SK-N-SH (cell line): Measurements from ENCODE around the gene AKTIP. TPM values are rescaled to one million over a fixed set of nuclear protein-coding genes. Genes with fewer than 3 reads are reported as not detected.

ENCODE experiments used
- CTCF ChIA-PET: fragments of 300-600, 350-600 bp; formaldehyde crosslinking; extraction: SDS; loops from one replicate; lab custom pipeline; 2021; lab: Yijun Ruan, JAX
- POLR2A ChIA-PET: fragments of 350-600 bp; sonication (Branson Sonifier 250); formaldehyde crosslinking; extraction: SDS; loops from one replicate; lab custom pipeline; 2020; ENCODE audit warnings: antibody characterized with exemption, inconsistent platforms; lab: Yijun Ruan, JAX
- DNase-seq: peaks from one replicate; pipeline ENCODE4 v3.0.0; 2012
- H2AFZ ChIP-seq: fragments of 200-600 bp; sonication (generic); 2 replicates; pipeline ENCODE4 v1.8.1; 2016; ENCODE audit warnings: antibody characterized with exemption, mild to moderate bottlenecking, low read depth
- H3F3A ChIP-seq: fragments of 200-600 bp; sonication (generic); replicated peaks from 2 replicates; pipeline ENCODE3; 2016; ENCODE audit warnings: antibody characterized with exemption, mild to moderate bottlenecking; ENCODE audit not compliant: insufficient read depth
- H3K27ac ChIP-seq, 2 experiments: fragments of 200-500 bp in 1 of 2; fragments of 200-600 bp in 1 of 2; sonication (Bioruptor generic) in 1 of 2; sonication (generic), shearing (Covaris generic) in 1 of 2; 2 replicates each; pipeline versions ENCODE4 v1.5.1 to v1.6.1; 2014 to 2016; ENCODE audit warnings: low read depth in 2 of 2, inconsistent platforms in 1 of 2, low read length in 1 of 2, mild to moderate bottlenecking in 1 of 2, mixed read lengths in 1 of 2
- H3K27me3 ChIP-seq: fragments of 200-600 bp; sonication (generic), shearing (Covaris generic); 2 replicates; pipeline ENCODE4 v1.6.1; 2016; ENCODE audit warnings: mixed run types; ENCODE audit not compliant: insufficient read depth
- H3K36me3 ChIP-seq, 2 experiments: fragments of 200-500 bp in 1 of 2; fragments of 200-600 bp in 1 of 2; sonication (Bioruptor generic) in 1 of 2; sonication (generic) in 1 of 2; replicated peaks in 1 of 2; 2 replicates each; pipeline versions ENCODE3 to v1.5.1; 2014 to 2016; ENCODE audit warnings: low read length in 1 of 2, mild to moderate bottlenecking in 1 of 2; ENCODE audit not compliant: insufficient read depth in 2 of 2, control insufficient read depth in 1 of 2
- H3K4me1 ChIP-seq, 2 experiments: fragments of 200-500 bp in 1 of 2; fragments of 200-600 bp in 1 of 2; sonication (Bioruptor generic) in 1 of 2; sonication (generic), shearing (Covaris generic) in 1 of 2; 2 replicates each; pipeline versions ENCODE4 v1.5.1 to v1.6.1; 2014 to 2016; ENCODE audit warnings: low read depth in 1 of 2, low read length in 1 of 2, mixed run types in 1 of 2; ENCODE audit not compliant: insufficient read depth in 2 of 2, control insufficient read depth in 1 of 2
- H3K4me2 ChIP-seq: fragments of 200-600 bp; sonication (generic), shearing (Covaris generic); 2 replicates; pipeline ENCODE4 v1.6.1; 2017; ENCODE audit warnings: mixed run types
- H3K4me3 ChIP-seq, 2 experiments: fragments of 200-500 bp in 1 of 2; fragments of 200-600 bp in 1 of 2; sonication (Bioruptor generic) in 1 of 2; sonication (generic), shearing (Covaris generic) in 1 of 2; 2 replicates each; pipeline versions ENCODE4 v1.5.1 to v1.8.1; 2014 to 2016; ENCODE audit warnings: low read depth in 2 of 2, inconsistent platforms in 1 of 2, low read length in 1 of 2, mild to moderate bottlenecking in 1 of 2, mixed read lengths in 1 of 2, moderate library complexity in 1 of 2
- H3K79me2 ChIP-seq: fragments of 200-600 bp; sonication (generic); 2 replicates; pipeline ENCODE4 v1.8.1; 2017; ENCODE audit warnings: mild to moderate bottlenecking; ENCODE audit not compliant: insufficient read depth
- H3K9ac ChIP-seq: fragments of 200-600 bp; sonication (generic); 2 replicates; pipeline ENCODE4 v1.6.1; 2017; ENCODE audit warnings: mixed run types
- H3K9me2 ChIP-seq: fragments of 200-600 bp; sonication (generic); 2 replicates; pipeline ENCODE4 v1.6.1; 2017; ENCODE audit warnings: mixed run types
- H3K9me3 ChIP-seq: fragments of 200-600 bp; sonication (generic); 2 replicates; pipeline ENCODE4 v1.6.1; 2017; ENCODE audit warnings: mixed run types, mild to moderate bottlenecking, moderate library complexity
- H4K20me1 ChIP-seq: fragments of 200-600 bp; sonication (generic); 2 replicates; pipeline ENCODE4 v1.6.1; 2017; ENCODE audit warnings: mild to moderate bottlenecking, mixed run types; ENCODE audit not compliant: insufficient read depth
- CTCF ChIP-seq: fragments of 200-600 bp; sonication (generic); IDR thresholded peaks from 2 replicates; pipeline ENCODE4 v1.6.1; 2017; ENCODE audit warnings: antibody characterized with exemption, mild to moderate bottlenecking, moderate library complexity
- ELF1 ChIP-seq: IDR thresholded peaks from 2 replicates; pipeline ENCODE4 v1.4.0; 2012
- EZH2phosphoT487 ChIP-seq: fragments of 200-600 bp; sonication (generic); IDR thresholded peaks from 2 replicates; pipeline ENCODE4 v1.6.1; 2017; ENCODE audit warnings: low read depth, mixed run types, mild to moderate bottlenecking, antibody characterized with exemption, moderate library complexity, borderline replicate concordance
- FOSL2 ChIP-seq: IDR thresholded peaks from 2 replicates; pipeline ENCODE4 v1.4.0; 2012; ENCODE audit warnings: low read depth, mild to moderate bottlenecking, moderate library complexity, borderline replicate concordance
- GATA2 ChIP-seq: sonication (generic); formaldehyde crosslinking; IDR thresholded peaks from 2 replicates; pipeline ENCODE4 v1.5.0; 2020; ENCODE audit warnings: mild to moderate bottlenecking, missing genetic modification reagents
- IRF3 ChIP-seq: fragments of 150-350 bp; IDR thresholded peaks from 2 replicates; pipeline ENCODE4 v1.6.1; 2016; ENCODE audit warnings: mild to moderate bottlenecking, low read depth, low read length
- JUND ChIP-seq: IDR thresholded peaks from 2 replicates; pipeline ENCODE4 v1.4.0; 2012
- MAX ChIP-seq: IDR thresholded peaks from 2 replicates; pipeline ENCODE4 v1.4.0; 2012; ENCODE audit warnings: low read depth
- MEF2A ChIP-seq: IDR thresholded peaks from 2 replicates; pipeline ENCODE4 v1.4.0; 2012; ENCODE audit warnings: low read depth, borderline replicate concordance
- MXI1 ChIP-seq: IDR thresholded peaks from 2 replicates; pipeline ENCODE4 v1.6.1; 2012; ENCODE audit warnings: mild to moderate bottlenecking, low read depth, low read length, improper control_type of control experiment
- NRF1 ChIP-seq: IDR thresholded peaks from 2 replicates; pipeline ENCODE4 v1.6.1; 2012; ENCODE audit warnings: low read depth, mild to moderate bottlenecking, low read length
- PBX3 ChIP-seq: IDR thresholded peaks from 2 replicates; pipeline ENCODE4; 2012
- RAD21 ChIP-seq: IDR thresholded peaks from 2 replicates; pipeline ENCODE4 v1.6.1; 2012; ENCODE audit warnings: mild to moderate bottlenecking, low read length
- RCOR1 ChIP-seq: fragments of 150-350 bp; IDR thresholded peaks from 2 replicates; pipeline ENCODE4 v1.6.1; 2017; ENCODE audit warnings: antibody characterized with exemption, low read length
- RXRA ChIP-seq: IDR thresholded peaks from 2 replicates; pipeline ENCODE4 v1.4.0; 2012; ENCODE audit warnings: low read depth, mild to moderate bottlenecking, borderline replicate concordance
- SIN3A ChIP-seq: IDR thresholded peaks from 2 replicates; pipeline ENCODE4 v1.6.1; 2012; ENCODE audit warnings: low read depth, mild to moderate bottlenecking, low read length, moderate library complexity, borderline replicate concordance
- SMC3 ChIP-seq: IDR thresholded peaks from 2 replicates; pipeline ENCODE4 v1.6.1; 2012; ENCODE audit warnings: low read depth, low read length, improper control_type of control experiment
- YY1 ChIP-seq: IDR thresholded peaks from 2 replicates; pipeline ENCODE4 v1.4.0; 2012; ENCODE audit warnings: low read depth, mild to moderate bottlenecking
- WGBS: methylation state at CpG from one replicate; pipeline ENCODE4 v1.1.6; 2017; ENCODE audit warnings: low lambda C conversion rate; 5-methylcytosine and 5-hydroxymethylcytosine counted together
- polyA plus RNA-seq, 3 experiments: library from polyadenylated mRNA; depleted of rRNA; stranded (reverse); fragments of >200 nt; gene quantifications; 2 replicates each; pipeline ENCODE4 v1.2.3, GENCODE V29; 2012
- TF ChIP-seq, protein P1 (sequence below): fragments of 150-350 bp; IDR thresholded peaks from 2 replicates; pipeline ENCODE4 v1.6.1; 2017; ENCODE audit warnings: antibody characterized with exemption, low read length, low read depth, borderline replicate concordance

The AKTIP gene
- polyA plus RNA-seq, 1 of the 3 experiments (the other 2 are of a cell fraction), result 21.0 TPM

DNA sequence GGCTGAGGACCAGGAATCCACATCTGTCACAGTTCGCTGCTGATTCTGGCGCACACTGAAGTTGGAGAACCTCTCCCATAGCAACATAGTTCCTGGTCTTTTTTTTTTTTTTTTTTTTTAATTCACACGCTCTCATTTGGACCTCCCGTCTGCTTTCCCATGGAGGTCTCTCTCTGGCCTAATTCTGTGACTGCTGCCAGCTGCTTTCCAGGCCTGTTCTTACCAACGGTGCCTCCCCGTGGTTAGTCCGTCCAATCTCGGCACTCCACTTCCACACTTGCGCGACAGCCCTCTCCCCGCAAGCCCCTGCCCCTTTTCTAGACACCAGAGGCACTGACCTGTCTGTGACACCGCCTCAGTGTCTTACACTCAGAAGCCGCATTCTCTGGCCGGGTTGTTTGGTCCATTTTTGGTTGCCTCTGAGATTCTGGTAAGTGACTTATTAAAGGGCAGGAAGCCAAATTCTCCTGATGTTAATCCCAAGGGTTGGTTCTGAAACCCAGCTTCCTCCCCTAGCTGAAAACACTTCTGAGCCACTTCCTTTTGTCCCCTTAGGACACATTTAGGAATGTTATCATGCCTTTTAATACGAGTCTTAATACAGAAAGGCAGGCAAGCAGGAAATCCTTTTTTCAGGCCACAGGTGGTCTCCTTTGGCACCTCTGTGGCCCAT, 1.1 kb upstream of the AKTIP start:
- CTCF ChIA-PET, result interaction anchor here (1.0 to 1.3 kb wide), 2 partner anchors 148 to 374 kb away, joined by 3 read pairs; no protein-coding TSS in a partner anchor
- H2AFZ ChIP-seq, result peak overlapping the region; percentile 76
- H3K4me1 ChIP-seq, result peaks cover 7 to 23% of the 10 kb centered on the region in 2 experiments
- DNase-seq, result peak; percentile 49
- H3K4me3 ChIP-seq, result peak overlapping the region; percentile 62 to 67
- 16% methylated on average over 15 of the region's 15 CpGs for WGBS
- H3K27ac ChIP-seq, result peak overlapping the region; percentile 81 to 98
- H4K20me1 ChIP-seq, result no peaks in the 10 kb centered on the region
- H3K9me2 ChIP-seq, result no peaks in the 10 kb centered on the region
- TF ChIP-seq SMC3 (no peak), YY1 (no peak), SIN3A (no peak), ELF1 (no peak), MXI1 (no peak), IRF3 (no peak), RCOR1 (no peak), CTCF (no peak), JUND (no peak), NRF1 (no peak), PBX3 (no peak), EZH2phosphoT487 (no peak), RXRA (no peak), GATA2 (CRISPR knock-in tag) (no peak), MEF2A (no peak), MAX (no peak), FOSL2 (no peak), RAD21 (no peak)
- TF ChIP-seq, protein P1, sequence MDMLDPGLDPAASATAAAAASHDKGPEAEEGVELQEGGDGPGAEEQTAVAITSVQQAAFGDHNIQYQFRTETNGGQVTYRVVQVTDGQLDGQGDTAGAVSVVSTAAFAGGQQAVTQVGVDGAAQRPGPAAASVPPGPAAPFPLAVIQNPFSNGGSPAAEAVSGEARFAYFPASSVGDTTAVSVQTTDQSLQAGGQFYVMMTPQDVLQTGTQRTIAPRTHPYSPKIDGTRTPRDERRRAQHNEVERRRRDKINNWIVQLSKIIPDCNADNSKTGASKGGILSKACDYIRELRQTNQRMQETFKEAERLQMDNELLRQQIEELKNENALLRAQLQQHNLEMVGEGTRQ, result no peak
- TF ChIP-seq, all 33 proteins: peak for 0
- Histone ChIP-seq H3K36me3 (no peaks in the 10 kb centered on the region), H3F3A (no peaks in the 10 kb centered on the region), H3K27me3 (no peaks in the 10 kb centered on the region), H3K79me2 (peaks cover 13% of the 10 kb centered on the region), H3K4me2 (peak overlapping the region; percentile 84), H3K9me3 (no peaks in the 10 kb centered on the region), H3K9ac (peak overlapping the region; percentile 69; the same call in 1 of the 2 replicates)
- POLR2A ChIA-PET, result interaction anchor here (0.6 to 2.0 kb wide), 5 partner anchors 69 to 1564 kb away, joined by 3 to 18 read pairs (median 3); partner anchors contain the start of genes FTO, RBL2 and RPGRIP1L
